RWPE2 (cell line): Measurements from ENCODE around the gene SPHK1.
A peak's percentile ranks its signal among the peaks of the same experiment; 100 is the strongest.
"Not testable (repeated sequence)": the region's sequence is repeated elsewhere in the genome, so short reads cannot be mapped to it uniquely, and the experiment has no call there.

Experiments used
- ATAC-seq: fragments of 200-7000 bp; cut with Tn5 transposase; 3 replicates; pipeline ENCODE4 v1.9.1; 2021; ENCODE audit warnings: low read depth
- DNase-seq: peaks from one replicate; pipeline ENCODE4 v3.0.0-alpha.2; 2020; ENCODE audit warnings: low spot score
- H3K27ac ChIP-seq: fragments of 450-650 bp; 2 replicates; pipeline ENCODE4 v1.5.1; 2017; ENCODE audit warnings: mild to moderate bottlenecking; ENCODE audit not compliant: poor library complexity, severe bottlenecking
- H3K27me3 ChIP-seq: fragments of 250-450 bp; sonication (Bioruptor Pico); 2 replicates; pipeline ENCODE4 v1.5.1; 2021; ENCODE audit warnings: mild to moderate bottlenecking, moderate library complexity; ENCODE audit not compliant: insufficient read depth, poor library complexity, severe bottlenecking
- H3K36me3 ChIP-seq: fragments of 250-450 bp; sonication (Bioruptor Pico); 2 replicates; pipeline ENCODE4 v1.5.1; 2020; ENCODE audit warnings: low read depth, mild to moderate bottlenecking, moderate library complexity
- H3K4me1 ChIP-seq: fragments of 250-450 bp; sonication (Bioruptor Pico); 2 replicates; pipeline ENCODE4 v1.5.1; 2021; ENCODE audit warnings: mild to moderate bottlenecking, moderate library complexity; ENCODE audit not compliant: insufficient read depth, poor library complexity, severe bottlenecking
- H3K4me3 ChIP-seq: fragments of 250-450 bp; sonication (Bioruptor Pico); 2 replicates; pipeline ENCODE4 v1.5.1; 2021; ENCODE audit warnings: mild to moderate bottlenecking, moderate library complexity; ENCODE audit not compliant: severe bottlenecking
- H3K9me3 ChIP-seq: fragments of 250-450 bp; sonication (Bioruptor Pico); 2 replicates; pipeline ENCODE4 v1.5.1; 2021; ENCODE audit warnings: mild to moderate bottlenecking, moderate library complexity; ENCODE audit not compliant: severe bottlenecking
- TF ChIP-seq, protein P1 (sequence below): fragments of 450-650 bp; IDR thresholded peaks from one replicate; pipeline ENCODE4 v1.5.1; 2017; ENCODE audit warnings: mild to moderate bottlenecking, moderate library complexity; ENCODE audit not compliant: poor library complexity, severe bottlenecking

The SPHK1 gene

DNA sequence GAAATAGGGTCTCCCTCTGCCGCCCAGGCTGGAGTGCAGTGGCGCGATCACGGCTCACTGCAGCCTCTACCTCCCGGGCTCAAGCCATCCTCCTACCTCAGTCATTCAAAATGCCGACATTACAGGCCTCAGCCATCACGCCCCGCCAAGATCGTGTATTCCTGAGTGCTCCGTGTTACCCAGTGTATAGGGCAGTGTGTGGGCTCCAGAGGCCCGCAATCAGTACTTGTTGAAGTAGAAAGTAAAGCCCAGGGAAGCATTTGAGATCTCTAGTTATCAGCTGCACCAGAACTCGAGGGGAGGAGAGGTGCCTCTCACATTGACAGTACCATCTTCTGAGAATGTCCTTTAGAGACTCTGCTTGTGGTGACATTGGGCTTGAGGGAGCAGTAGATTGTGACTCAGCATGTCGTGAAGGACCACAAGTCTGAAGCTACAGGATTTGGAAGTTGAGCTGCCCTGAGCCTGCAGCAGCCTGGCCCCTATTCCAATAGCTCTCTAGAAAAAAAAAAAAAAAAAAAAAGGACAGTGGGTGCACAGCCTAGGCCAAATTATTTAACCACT is 29.6 kb upstream of the SPHK1 start:
- DNase-seq: peak; percentile 29
- peaks cover 10% of the 10 kb centered on the region for H3K4me1 ChIP-seq
- H3K27ac ChIP-seq: peak overlapping the region; percentile 67
- ATAC-seq: no peak
- no peak overlapping the region for H3K4me3 ChIP-seq
- H3K27me3 ChIP-seq: no peaks in the 10 kb centered on the region
- no peaks in the 10 kb centered on the region for H3K9me3 ChIP-seq
- TF ChIP-seq, protein P1, sequence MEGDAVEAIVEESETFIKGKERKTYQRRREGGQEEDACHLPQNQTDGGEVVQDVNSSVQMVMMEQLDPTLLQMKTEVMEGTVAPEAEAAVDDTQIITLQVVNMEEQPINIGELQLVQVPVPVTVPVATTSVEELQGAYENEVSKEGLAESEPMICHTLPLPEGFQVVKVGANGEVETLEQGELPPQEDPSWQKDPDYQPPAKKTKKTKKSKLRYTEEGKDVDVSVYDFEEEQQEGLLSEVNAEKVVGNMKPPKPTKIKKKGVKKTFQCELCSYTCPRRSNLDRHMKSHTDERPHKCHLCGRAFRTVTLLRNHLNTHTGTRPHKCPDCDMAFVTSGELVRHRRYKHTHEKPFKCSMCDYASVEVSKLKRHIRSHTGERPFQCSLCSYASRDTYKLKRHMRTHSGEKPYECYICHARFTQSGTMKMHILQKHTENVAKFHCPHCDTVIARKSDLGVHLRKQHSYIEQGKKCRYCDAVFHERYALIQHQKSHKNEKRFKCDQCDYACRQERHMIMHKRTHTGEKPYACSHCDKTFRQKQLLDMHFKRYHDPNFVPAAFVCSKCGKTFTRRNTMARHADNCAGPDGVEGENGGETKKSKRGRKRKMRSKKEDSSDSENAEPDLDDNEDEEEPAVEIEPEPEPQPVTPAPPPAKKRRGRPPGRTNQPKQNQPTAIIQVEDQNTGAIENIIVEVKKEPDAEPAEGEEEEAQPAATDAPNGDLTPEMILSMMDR: no peak
- peaks cover 5% of the 10 kb centered on the region; the same call in 1 of the 2 replicates for H3K36me3 ChIP-seq

DNA sequence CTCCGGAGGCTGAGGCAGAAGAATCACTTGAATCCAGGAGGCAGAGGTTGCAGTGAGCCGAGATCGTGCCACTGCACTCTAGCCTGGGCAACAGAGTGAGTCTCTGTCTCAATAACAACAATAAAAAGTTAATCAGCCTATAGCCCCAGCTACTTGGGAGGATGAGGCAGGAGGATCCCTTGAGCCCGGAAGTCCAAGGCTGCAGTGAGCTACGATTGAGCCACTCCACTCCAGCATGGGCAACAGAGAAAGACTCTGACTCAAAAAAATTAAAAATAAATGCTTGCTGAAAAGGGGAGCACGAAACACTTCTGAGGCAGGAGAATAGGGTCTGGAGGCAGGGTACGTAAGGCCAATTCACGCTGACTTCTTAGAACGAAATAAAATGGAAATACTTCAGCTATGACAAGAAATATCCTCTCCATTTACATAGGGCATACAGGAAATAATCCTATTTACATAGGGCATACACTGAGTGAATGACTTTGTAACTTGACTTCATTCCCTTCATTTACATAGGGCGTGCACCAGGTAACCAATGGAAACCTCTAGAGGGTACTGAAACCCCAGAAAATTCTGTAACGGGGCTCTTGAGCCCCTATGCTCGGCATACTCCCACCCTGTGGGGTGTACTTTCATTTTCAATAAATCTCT is 27.5 kb upstream of the SPHK1 start:
- no peaks in the 10 kb centered on the region for H3K27me3 ChIP-seq
- DNase-seq: peak; percentile 6

DNA sequence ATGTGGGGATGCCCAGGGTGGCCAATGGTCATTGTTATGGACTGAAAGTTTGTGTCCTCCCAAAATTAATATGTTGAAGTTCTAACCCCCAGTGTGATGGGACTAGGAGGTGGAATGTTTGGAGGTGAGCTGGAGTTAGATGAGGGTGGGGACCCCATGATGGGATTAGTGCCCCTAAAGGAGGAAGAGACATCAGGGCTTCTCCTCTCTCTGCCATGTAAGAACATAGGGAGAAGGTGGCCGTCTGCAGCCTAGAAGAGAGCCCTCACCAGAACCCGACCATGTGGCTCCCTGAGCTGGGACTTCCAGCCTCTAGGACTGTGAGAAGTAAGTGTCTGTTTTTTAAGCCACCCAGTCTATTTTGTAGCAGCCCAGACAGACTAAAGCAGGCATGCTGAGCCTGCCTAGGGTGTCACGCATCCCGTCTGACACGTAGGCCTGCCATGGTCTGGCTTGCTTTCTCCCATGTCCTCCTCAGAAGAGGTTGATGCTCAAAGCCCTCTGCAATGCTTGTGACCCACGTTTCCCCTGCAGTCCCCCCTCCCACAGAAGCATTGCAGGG is 26.7 kb upstream of the SPHK1 start:
- TF ChIP-seq, protein P1: no peak
- no peak overlapping the region for H3K27ac ChIP-seq
- ATAC-seq: no peak
- no peaks in the 10 kb centered on the region for H3K27me3 ChIP-seq
- no peak overlapping the region for H3K4me3 ChIP-seq
- H3K36me3 ChIP-seq: no peaks in the 10 kb centered on the region
- H3K9me3 ChIP-seq: no peaks in the 10 kb centered on the region
- peaks cover 19% of the 10 kb centered on the region for H3K4me1 ChIP-seq
- peak; percentile 16 for DNase-seq

More for the DNA sequence above, 27.5 kb upstream of the SPHK1 start:
- H3K4me3 ChIP-seq: no peak overlapping the region
- TF ChIP-seq, protein P1: no peak
- no peak overlapping the region for H3K27ac ChIP-seq
- no peaks in the 10 kb centered on the region for H3K9me3 ChIP-seq
- H3K4me1 ChIP-seq: peaks cover 17% of the 10 kb centered on the region
- ATAC-seq: no peak
- H3K36me3 ChIP-seq: no peaks in the 10 kb centered on the region

DNA sequence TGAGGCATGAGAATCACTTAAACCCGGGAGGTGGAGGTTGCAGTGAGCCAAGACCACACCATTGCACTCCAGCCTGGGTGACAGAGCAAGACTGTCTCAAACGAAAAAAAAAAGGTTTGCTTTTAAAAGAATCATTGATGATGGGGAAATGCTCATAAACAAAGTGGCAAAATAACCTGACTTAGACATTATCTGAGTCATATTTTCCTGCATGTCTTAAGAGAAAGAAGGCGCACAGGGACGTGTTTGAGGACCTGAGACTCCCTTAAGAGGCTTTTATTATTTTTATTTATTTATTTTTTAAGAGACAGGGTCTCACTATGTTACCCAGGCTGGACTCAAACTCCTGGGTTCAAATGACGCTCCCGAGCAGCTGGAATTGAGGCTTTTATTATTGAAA is 25.0 kb upstream of the SPHK1 start:
- TF ChIP-seq, protein P1: no peak
- DNase-seq: no peak
- ATAC-seq: no peak

DNA sequence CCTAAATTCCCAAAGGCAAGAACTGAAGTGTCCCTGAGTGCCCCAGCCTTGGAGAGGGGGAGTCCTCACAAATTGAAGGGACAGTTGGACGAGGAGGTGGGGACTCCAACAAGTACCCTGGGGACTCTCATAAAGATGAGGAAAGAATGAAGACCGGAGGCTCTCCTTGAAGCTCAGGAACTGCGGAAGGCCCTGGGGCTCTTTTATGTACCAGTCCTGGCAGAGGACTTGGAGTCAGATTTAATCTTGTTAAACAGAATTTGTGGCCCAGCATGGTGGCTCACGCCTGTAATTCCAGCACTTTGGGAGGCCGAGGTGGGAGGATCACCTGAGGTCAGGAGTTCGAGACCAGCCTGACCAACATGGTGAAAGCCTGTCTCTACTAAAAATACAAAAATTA is 24.6 kb upstream of the SPHK1 start:
- H3K27me3 ChIP-seq, H3K4me3 ChIP-seq, H3K36me3 ChIP-seq, H3K9me3 ChIP-seq, ATAC-seq, H3K27ac ChIP-seq: not testable (repeated sequence)
- DNase-seq: peak; percentile 20
- peaks cover 17% of the 10 kb centered on the region for H3K4me1 ChIP-seq

More for the DNA sequence above, 25.0 kb upstream of the SPHK1 start:
- Histone ChIP-seq H3K9me3 (no peaks in the 10 kb centered on the region), H3K4me3 (no peak overlapping the region), H3K36me3 (no peaks in the 10 kb centered on the region), H3K27me3 (no peaks in the 10 kb centered on the region), H3K4me1 (peaks cover 19% of the 10 kb centered on the region), H3K27ac (no peak overlapping the region)
